HuH-7.5 (cell line): ENCODE measurements around the gene FAM187B.
"Not testable (repeated sequence)": the region's sequence is repeated elsewhere in the genome, so short reads cannot be mapped to it uniquely, and the experiment has no call there.

Source experiments
- DNase-seq: peaks from one replicate; pipeline ENCODE4 v3.0.0; 2011; ENCODE audit warnings: low spot score

FAM187B gene

DNA sequence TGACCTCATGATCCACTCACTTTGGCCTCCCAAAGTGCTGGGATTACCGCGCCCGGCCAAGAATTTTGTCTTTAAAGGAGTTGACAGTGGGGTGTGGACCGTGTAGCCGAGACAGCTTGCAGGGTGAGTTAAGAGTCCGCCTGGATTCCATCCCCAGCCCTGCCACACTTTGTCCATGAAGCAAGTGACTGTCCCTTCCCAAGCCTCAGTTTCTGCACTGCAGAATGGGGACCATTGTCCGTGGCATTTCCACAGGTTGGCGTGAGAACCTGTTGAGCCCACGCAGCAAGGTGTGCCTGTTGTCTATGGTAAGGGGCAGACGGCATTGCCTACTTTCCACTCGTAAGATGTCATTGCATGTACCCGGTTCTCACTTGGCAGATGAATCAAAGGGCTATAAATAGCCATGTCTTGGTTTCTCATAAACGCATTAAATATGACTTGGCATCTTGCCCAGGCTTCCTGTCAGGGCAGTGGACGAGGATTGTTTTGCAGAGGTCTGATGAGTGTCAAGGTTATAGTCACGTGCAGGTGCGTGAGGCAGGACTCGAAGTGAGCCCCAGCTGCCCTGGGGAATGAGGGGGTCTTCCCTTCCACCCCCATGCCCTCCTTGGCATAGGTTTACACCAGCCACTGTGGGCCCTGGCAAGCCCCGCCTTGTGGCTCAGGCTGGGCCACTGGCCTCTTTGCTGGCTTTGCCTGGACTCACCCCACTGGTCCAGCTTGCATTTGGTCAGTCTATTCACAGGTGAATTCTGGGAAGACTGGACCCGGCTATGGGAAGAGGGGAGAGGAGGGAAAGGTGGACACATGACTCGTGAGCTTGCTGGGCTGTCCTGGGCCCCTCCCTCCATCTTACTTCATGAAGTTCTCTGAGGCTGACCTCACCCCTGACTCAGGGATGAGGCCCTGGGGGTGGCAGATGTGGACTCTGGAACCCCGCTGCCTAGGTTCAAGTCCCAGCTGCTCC lies 14.6 kb downstream of the FAM187B start:
- DNase-seq = no peak

DNA sequence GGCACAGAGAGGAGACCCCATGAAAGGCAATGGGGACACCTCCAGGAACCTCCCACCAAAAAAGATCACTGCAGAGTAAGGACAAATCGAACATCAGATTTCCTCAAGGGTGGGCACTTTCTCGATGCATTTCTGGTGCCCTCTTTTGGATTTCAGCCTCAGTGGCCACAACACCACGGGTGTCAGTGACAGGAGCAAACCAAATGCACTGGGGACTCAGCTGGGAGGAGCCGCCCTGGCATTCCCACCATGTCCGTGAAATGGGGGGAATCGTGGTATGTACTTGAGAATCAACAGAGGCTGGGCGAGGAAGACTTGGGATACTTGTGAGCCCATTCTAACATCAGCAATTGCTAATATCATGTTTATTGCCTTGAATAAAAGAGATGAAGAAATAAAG lies 16.3 kb downstream of the FAM187B start:
- no peak for DNase-seq

- DNase-seq = no peak
Measured at GRCh38 chr19:35211545-35212230, 16.9 kb downstream of the FAM187B start.

DNA sequence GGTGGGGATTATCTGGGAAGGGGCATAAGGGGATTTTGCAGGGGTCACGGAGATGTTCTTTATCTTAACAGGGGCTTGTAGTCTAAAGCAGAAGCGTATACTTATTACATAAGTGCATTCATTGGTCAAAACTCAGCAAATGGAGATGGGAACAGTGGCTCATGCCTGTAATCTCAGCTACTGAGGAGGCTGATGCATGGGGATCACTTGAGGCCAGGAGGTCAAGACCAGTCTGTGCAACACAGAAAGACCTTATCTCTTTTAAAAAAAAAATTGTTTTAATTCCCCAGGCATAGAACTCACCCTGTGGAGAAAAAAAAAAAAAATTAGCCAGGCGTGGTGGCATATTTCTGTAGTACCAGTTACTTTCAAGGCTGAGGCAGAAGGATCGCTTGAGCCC lies 18.9 kb downstream of the FAM187B start:
- DNase-seq = no peak

DNA sequence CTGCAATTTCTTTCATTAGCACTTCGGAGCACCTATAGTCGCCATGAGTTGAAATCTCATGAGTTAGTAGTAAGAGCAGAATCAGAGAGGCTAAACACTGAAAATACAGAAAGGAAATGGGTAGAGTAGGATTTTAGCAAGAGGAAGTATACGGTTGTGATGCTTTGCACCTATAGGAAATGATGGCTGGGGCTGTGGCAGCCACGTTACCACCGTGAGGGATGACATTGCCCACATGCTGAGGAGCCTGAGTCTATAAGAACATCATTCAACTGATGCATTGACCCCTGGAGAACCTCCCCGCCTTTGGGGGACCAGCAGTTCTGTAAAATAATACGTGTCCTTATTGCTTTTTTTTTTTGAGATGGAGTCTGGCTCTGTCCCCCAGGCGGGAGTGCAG lies 20.4 kb downstream of the FAM187B start:
- DNase-seq = no peak

- DNase-seq = no peak
Measured at GRCh38 chr19:35207391-35207871, 21.1 kb downstream of the FAM187B start.

DNA sequence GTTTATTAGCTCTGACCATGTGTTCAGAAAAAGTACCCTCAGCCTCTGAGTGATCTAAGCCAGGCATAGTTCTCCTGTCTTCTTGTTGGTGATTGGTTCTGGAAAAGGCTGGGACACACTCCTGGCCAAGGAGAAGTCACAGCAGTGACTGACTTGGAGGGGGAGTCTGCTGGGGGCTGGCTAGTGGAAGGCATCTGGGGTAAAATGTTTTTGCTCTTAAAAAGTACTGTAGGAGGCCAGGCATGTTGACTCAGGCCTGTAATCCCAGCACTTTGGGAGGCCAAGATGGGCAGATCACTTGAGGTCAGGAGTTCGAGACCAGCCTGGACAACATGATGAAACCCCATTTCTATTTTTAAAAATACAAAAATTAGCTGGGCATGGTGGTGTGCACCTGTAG lies 21.7 kb downstream of the FAM187B start:
- no peak for DNase-seq

DNA sequence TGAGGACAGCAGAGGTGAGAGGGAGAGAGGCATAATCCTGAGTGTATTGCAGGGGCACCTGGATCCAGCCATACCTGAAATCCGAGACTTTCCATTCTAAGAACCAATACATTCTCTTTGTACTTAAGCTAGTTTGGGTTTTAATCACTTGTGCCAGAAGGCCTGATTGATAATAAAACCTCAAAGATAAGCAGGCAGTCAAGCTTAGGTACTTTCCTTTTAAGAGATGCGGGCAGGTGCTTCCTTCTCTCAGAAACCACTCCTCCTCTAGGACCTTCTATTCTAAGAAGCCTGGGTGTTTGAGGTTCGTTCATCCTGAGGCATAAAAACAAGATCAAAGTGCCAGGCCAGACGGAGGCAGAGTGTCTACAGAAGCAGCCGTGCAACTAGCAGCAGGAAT lies 22.2 kb downstream of the FAM187B start:
- no peak for DNase-seq

DNA sequence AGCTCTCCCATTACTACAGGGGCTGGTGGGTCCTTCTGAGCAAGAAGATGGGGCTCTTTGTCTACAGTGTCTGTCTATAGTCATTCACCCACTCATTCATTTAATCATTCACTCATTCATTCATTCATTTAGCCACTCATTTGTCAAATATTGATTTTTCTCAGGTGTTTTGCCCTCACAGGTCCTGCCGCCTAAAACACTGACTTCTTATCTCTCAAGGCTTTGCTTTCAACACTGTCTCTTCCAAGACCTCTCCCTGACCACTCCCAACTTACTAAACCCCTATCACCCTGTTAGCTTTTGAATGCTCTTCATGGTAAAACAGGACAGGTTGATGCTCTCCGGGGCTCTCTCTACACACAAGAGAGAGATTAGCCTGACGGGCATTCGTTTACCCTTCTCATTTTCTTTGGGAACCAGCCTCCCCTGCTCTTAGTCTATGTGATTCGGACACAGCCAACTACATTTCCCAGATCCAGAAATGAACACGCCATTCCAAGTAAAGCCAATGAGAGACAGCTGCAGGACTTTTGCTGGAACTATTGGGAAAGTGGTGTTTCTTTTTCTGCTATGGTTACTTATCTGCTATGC lies 22.7 kb downstream of the FAM187B start:
- no peak for DNase-seq

DNA sequence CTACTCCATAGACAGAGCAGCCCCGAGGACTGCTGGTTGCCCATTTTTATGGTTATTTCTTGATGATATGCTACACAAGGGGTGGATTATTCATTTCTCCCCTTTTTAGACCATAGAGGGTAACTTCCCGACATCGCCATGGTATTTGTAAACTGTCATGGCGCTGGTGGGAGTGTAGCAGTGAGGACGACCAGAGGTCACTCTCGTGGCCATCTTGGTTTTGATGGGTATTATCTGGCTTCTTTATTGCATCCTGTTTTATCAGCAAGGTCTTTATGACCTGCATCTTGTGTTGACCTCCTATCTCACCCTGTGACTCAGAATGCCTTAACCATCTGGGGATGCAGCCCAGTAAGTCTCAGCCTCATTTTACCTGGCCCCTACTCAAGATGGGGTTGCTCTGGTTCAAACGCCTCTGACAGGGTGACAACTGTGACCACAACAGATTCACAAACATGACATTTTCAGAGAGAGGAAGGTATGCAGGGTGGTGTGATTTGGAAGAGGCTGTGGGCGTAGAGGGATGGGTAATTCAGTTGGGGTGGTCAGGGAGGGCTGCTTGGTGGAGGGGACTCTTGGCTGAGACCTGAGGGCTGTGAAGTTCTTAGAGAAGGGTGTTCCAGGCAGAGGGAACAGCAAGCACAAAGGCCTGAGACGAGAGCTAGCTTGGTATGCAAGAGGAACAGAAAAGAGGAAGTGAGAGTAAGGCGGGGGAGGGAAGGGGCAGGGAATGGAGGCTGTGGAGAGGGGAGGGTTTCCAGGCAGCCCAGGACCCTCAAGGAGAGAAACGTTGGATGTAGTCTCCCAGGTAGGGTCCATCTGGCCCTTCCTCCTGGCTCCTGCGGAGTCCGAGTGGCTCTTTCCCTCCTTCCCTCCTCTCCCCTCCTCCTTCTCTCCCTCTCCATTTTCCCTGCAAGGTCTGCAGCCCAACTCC lies 23.5 kb downstream of the FAM187B start:
- DNase-seq = no peak

- no peak for DNase-seq
Measured at GRCh38 chr19:35202722-35203688, 25.5 kb downstream of the FAM187B start.

GRCh38 chr19:35199481-35199880 lies 29.1 kb downstream of the FAM187B start:
- no peak for DNase-seq

- not testable (repeated sequence) for DNase-seq
Measured at GRCh38 chr19:35196861-35197260, 31.7 kb downstream of the FAM187B start.

GRCh38 chr19:35195830-35196229 lies 32.7 kb downstream of the FAM187B start:
- no peak for DNase-seq

GRCh38 chr19:35194012-35194984 lies 34.2 kb downstream of the FAM187B start:
- DNase-seq = no peak

DNA sequence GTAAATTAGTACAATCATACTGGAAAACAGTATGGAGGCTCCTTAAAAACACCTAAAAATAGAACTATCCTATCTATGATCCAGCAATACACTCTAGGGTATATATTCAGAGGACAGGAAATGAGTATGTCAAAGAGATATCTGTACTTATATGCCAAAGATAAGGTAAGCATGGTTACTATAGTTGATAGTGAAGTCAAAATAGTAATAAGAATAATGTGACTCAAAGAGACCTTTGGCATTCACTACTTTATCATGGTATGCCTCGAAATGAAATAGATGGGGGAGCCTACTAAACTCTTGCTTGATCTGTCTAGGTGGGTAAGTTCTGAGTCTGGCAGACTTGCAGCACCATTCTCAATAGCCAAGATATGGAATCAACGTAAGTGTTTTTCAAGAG lies 43.7 kb downstream of the FAM187B start:
- DNase-seq = no peak

DNA sequence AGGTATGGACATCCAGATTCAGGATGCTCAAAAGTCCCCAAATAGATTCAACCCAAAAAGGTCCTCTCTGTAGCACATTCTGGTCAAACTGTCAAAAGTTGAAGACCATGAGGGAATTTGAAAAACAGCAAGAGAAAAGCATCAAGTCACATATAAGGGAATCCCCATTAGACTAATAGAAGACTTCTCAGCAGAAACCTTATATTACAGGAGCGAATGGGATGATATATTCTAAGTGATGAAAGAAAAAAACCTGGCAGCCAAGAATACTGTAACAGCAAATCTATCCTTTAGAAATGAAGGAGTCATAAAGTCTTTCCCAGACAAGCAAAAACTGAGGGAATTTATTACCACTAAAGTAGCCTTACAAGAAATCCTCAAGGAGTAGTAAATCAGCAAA lies 44.3 kb downstream of the FAM187B start:
- no peak for DNase-seq

- DNase-seq = no peak
Measured at GRCh38 chr19:35181387-35181786, 47.2 kb downstream of the FAM187B start.

GRCh38 chr19:35179830-35180229 lies 48.7 kb downstream of the FAM187B start:
- DNase-seq = no peak
